Kidney epithelial cell (primary cell): Measurements from ENCODE around the gene COPZ1. TPM values are rescaled to one million over a fixed set of nuclear protein-coding genes. Genes with fewer than 3 reads are reported as not detected.
A peak's percentile ranks its signal among the peaks of the same experiment; 100 is the strongest.

ENCODE experiments used
- DNase-seq: peaks from one replicate; pipeline ENCODE4 v3.0.0-alpha.2; 2010; ENCODE audit warnings: low read depth
- H3K27me3 ChIP-seq: 2 replicates; pipeline ENCODE4 v1.6.0; 2011; ENCODE audit warnings: low read length; ENCODE audit not compliant: control insufficient read depth, insufficient read depth
- H3K36me3 ChIP-seq: 2 replicates; pipeline ENCODE4 v1.5.1; 2011; ENCODE audit warnings: low read length; ENCODE audit not compliant: control insufficient read depth, insufficient read depth
- H3K4me3 ChIP-seq: 2 replicates; pipeline ENCODE4 v1.5.1; 2011; ENCODE audit warnings: low read depth, mild to moderate bottlenecking, control low read depth, low read length
- CTCF ChIP-seq: IDR thresholded peaks from 2 replicates; pipeline ENCODE4 v1.5.1; 2011; ENCODE audit warnings: mild to moderate bottlenecking, moderate library complexity, low read length, control low read depth, inconsistent platforms; ENCODE audit not compliant: insufficient read depth, poor library complexity, severe bottlenecking
- total RNA-seq: library from RNA; depleted of rRNA; stranded (reverse); fragments of >200 nt; gene quantifications from 2 replicates; pipeline ENCODE4 v1.2.3, GENCODE V29; 2015

Gene COPZ1
- total RNA-seq, 1 donor from 2014 or later, result 157 TPM

DNA sequence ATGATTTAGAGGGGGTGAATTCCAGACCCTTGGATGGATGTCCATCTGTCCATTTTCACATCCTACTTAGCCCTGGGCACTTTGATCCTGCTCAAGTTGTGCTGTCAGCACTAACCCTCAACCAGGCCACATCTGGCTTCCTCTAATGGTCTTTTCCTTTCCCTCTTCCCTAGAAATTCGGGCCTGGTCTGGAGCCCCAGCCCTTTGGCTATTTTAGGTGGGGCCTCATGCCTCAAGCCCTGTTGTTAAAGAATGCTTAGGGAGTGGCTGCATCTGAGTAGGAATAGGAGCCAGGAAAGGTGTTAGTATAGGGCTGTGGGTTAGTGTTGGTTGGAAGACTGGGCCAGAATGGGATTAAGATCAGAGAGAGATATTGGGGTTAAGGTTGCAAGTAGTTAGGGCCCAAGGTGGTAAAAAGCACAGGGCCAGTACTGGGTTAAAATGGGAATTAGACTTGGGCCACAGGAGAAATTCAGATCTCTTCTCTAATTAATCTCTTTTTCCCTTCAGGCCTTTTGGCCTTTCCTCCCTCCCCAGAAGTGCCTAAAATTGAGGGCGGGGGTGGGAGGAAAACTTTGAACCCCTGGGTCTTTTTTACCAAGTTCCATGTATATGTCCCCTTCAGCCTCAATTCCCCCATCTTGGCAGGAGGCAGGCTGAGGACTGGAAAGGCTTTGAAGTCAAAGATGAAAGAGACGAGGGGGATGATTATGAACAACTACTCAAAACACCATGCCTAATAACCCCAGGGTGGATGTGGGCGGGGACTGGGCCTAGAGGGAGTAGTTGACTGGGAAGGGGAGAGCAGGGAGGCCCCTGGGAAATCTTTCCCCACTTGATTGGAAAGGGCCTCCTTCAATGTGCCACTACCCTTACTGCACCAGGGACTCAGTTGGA lies 63.6 kb downstream of the COPZ1 start:
- Histone ChIP-seq H3K27me3 (no peaks in the 10 kb centered on the region), H3K4me3 (no peak overlapping the region), H3K36me3 (no peaks in the 10 kb centered on the region)
- no peak for TF ChIP-seq CTCF
- no peak for DNase-seq

DNA sequence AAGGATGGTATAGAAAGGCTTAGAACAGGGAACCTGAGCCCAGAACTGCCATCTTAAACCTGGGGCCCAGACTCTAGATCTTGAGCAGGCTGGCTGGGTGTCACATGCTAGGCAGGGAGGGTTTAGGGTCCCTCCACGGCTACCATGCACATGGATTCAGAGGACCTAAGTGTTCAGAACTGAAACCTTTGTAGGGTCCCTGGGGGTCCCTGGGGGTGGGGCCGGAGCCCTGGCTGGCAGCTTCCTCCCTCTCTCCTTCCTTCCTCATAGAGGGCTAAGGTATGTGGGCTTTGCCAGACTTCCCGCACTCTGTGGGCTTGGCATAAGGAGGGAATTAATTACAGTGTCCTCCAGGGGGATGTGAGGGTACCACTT lies 64.2 kb downstream of the COPZ1 start:
- TF ChIP-seq CTCF, result no peak
- no peak overlapping the region for H3K4me3 ChIP-seq

GRCh38 chr12:54389607-54390175 lies 64.8 kb downstream of the COPZ1 start:
- Histone ChIP-seq H3K36me3 (no peaks in the 10 kb centered on the region), H3K27me3 (no peaks in the 10 kb centered on the region), H3K4me3 (no peak overlapping the region)
- no peak for TF ChIP-seq CTCF
- DNase-seq, result no peak

More for the DNA sequence above, 64.2 kb downstream of the COPZ1 start:
- no peaks in the 10 kb centered on the region for H3K27me3 ChIP-seq
- no peaks in the 10 kb centered on the region for H3K36me3 ChIP-seq
- no peak for DNase-seq

GRCh38 chr12:54390176-54390667 lies 65.3 kb downstream of the COPZ1 start:
- DNase-seq, result no peak
- no peak for TF ChIP-seq CTCF
- Histone ChIP-seq H3K27me3 (no peaks in the 10 kb centered on the region), H3K4me3 (no peak overlapping the region), H3K36me3 (no peaks in the 10 kb centered on the region)

- Histone ChIP-seq H3K4me3 (peak overlapping the region; percentile 39), H3K36me3 (no peaks in the 10 kb centered on the region), H3K27me3 (no peaks in the 10 kb centered on the region)
- DNase-seq, result no peak
- peak; percentile 39 for TF ChIP-seq CTCF
Observed at GRCh38 chr12:54390668-54391551, 66.0 kb downstream of the COPZ1 start.
